Measurements from ENCODE around the gene CEACAM8. TPM values are rescaled to one million over a fixed set of nuclear protein-coding genes. Genes with fewer than 3 reads are reported as not detected.

The CEACAM8 gene
- total RNA-seq, 1 donor from 2014 or later, result not detected

- no peak for DNase-seq (ENCODE audit: low spot score in 2 of 2)
- H3K36me3 ChIP-seq, result no peaks in the 10 kb centered on the region
- H3K4me3 ChIP-seq, result no peak overlapping the region
- no peak for TF ChIP-seq CTCF (IDR thresholded peaks at IDR 0.05)
- no peak overlapping the region for H3K27ac ChIP-seq
- H3K9me3 ChIP-seq, result no peaks in the 10 kb centered on the region
- no peaks in the 10 kb centered on the region for H3K4me1 ChIP-seq
- no peaks in the 10 kb centered on the region for H3K27me3 ChIP-seq
- intact Hi-C loops (cut with DNase I), result no loop called here
Observed at GRCh38 chr19:42584466-42584865, 10.3 kb downstream of the CEACAM8 start.

GRCh38 chr19:42577016-42577415 is 17.7 kb downstream of the CEACAM8 start:
- Histone ChIP-seq H3K36me3 (no peaks in the 10 kb centered on the region), H3K4me3 (no peak overlapping the region), H3K27me3 (no peaks in the 10 kb centered on the region), H3K9me3 (no peaks in the 10 kb centered on the region), H3K27ac (no peak overlapping the region), H3K4me1 (no peaks in the 10 kb centered on the region)
- DNase-seq (ENCODE audit: low spot score in 2 of 2), result no peak
- intact Hi-C loops (cut with DNase I), result no loop called here
- TF ChIP-seq CTCF (IDR thresholded peaks at IDR 0.05), result no peak

- no peak overlapping the region for H3K4me3 ChIP-seq
- no peaks in the 10 kb centered on the region for H3K4me1 ChIP-seq
- no peak for DNase-seq (ENCODE audit: low spot score in 2 of 2)
- H3K27ac ChIP-seq, result no peak overlapping the region
- intact Hi-C loops (cut with DNase I), result no loop called here
- H3K9me3 ChIP-seq, result no peaks in the 10 kb centered on the region
- no peaks in the 10 kb centered on the region for H3K27me3 ChIP-seq
- H3K36me3 ChIP-seq, result no peaks in the 10 kb centered on the region
- no peak for TF ChIP-seq CTCF (IDR thresholded peaks at IDR 0.05)
Observed at GRCh38 chr19:42576241-42576640, 18.5 kb downstream of the CEACAM8 start.

DNA sequence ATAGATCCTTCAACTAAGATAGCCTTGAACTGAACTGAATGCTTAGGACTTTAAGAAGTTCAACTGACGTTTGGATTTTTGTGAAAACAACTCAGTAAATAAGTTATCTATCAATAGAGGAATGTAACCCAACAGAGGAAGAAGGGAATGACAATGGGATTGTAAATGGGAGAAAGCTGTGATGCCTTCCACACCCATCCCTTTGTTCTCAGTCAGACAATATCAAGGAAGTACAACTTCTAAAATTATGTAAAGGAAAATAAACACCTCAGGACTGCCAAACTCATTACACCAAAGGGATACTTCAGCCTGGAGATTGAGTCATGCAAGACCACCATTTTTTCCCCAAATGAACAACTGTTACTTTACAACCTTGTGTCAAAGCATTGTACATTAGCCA is 21.1 kb downstream of the CEACAM8 start:
- no peak overlapping the region for H3K27ac ChIP-seq
- intact Hi-C loops (cut with DNase I), result no loop called here
- no peaks in the 10 kb centered on the region for H3K27me3 ChIP-seq
- no peak for TF ChIP-seq CTCF (IDR thresholded peaks at IDR 0.05)
- no peaks in the 10 kb centered on the region for H3K36me3 ChIP-seq
- H3K4me1 ChIP-seq, result no peaks in the 10 kb centered on the region
- H3K9me3 ChIP-seq, result no peaks in the 10 kb centered on the region
- no peak overlapping the region for H3K4me3 ChIP-seq
- no peak for DNase-seq (ENCODE audit: low spot score in 2 of 2)

- Histone ChIP-seq H3K4me1 (peaks cover 0 to 4% of the 10 kb centered on the region in 2 donors), H3K27me3 (no peaks in the 10 kb centered on the region), H3K9me3 (no peaks in the 10 kb centered on the region), H3K4me3 (no peak overlapping the region), H3K36me3 (no peaks in the 10 kb centered on the region), H3K27ac (no peak overlapping the region)
- DNase-seq (ENCODE audit: low spot score in 2 of 2), result peak in 1 of 2 donors; percentile 8
- TF ChIP-seq CTCF (IDR thresholded peaks at IDR 0.05), result no peak
- intact Hi-C loops (cut with DNase I), result no loop called here
Observed at GRCh38 chr19:42571116-42571515, 23.6 kb downstream of the CEACAM8 start.

DNA sequence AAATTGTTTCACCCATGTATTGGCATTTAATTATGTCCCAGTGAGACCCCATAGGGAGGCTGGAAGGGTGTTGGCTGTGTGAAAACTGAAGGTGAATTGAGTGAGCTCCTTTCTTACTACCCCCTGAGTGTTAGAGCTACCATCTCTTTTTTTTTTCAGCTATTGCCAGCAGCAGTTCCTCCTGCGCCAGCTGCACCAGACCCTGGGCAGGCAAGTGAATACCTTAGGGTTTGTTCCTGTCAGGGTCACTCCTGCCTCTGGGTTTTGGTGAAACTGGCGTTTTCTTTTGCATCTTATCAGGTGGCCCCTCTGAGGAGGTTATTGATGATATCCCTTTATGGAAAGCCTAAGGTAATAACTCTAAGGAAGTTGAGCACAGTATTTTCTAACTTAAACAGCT is 25.5 kb downstream of the CEACAM8 start:
- Histone ChIP-seq H3K9me3 (no peaks in the 10 kb centered on the region), H3K27ac (no peak overlapping the region), H3K4me1 (peaks cover 0 to 4% of the 10 kb centered on the region in 2 donors), H3K4me3 (no peak overlapping the region), H3K27me3 (no peaks in the 10 kb centered on the region), H3K36me3 (no peaks in the 10 kb centered on the region)
- DNase-seq (ENCODE audit: low spot score in 2 of 2), result no peak
- TF ChIP-seq CTCF (IDR thresholded peaks at IDR 0.05), result no peak
- intact Hi-C loops (cut with DNase I), result no loop called here

Data from ascending aorta (tissue), 2 donors.